CD14-positive monocyte (primary cell): ENCODE data around the gene PDIA2. TPM values are rescaled to one million over a fixed set of nuclear protein-coding genes. Genes with fewer than 3 reads are reported as not detected.

Source experiments
- DNase-seq, 3 donors: peaks; one replicate each; pipeline ENCODE4 v3.0.0-alpha.2; 2011 to 2022
- H2AFZ ChIP-seq: 2 replicates; pipeline ENCODE4 v1.6.0; 2012; ENCODE audit warnings: mild to moderate bottlenecking, low read depth, low read length, inconsistent platforms; ENCODE audit not compliant: insufficient read depth, poor library complexity, severe bottlenecking
- H3K27ac ChIP-seq, 2 donors: 1 replicate in 1 of 2; 2 replicates in 1 of 2; pipeline ENCODE4 v1.5.1; 2012 to 2013; ENCODE audit warnings: low read length in 2 of 2, control low read depth in 1 of 2, inconsistent platforms in 1 of 2, low read depth in 1 of 2, mild to moderate bottlenecking in 1 of 2
- H3K27me3 ChIP-seq, 2 donors: one replicate each; pipeline versions ENCODE4 v1.6.0 to v1.6.1; 2011 to 2013; ENCODE audit warnings: low read length in 2 of 2; ENCODE audit not compliant: control insufficient read depth in 2 of 2, insufficient read depth in 2 of 2
- H3K36me3 ChIP-seq, 2 donors: replicated peaks in 1 of 2; 1 replicate in 1 of 2; 2 replicates in 1 of 2; pipeline versions ENCODE4 v1.5.1 to v1.6.1; 2012 to 2013; ENCODE audit warnings: low read length in 2 of 2, control low read depth in 1 of 2, inconsistent platforms in 1 of 2, mild to moderate bottlenecking in 1 of 2; ENCODE audit not compliant: insufficient read depth in 2 of 2, control insufficient read depth in 1 of 2
- H3K4me1 ChIP-seq, 2 donors: 1 replicate in 1 of 2; 2 replicates in 1 of 2; pipeline versions ENCODE4 v1.5.1 to v1.6.1; 2012 to 2013; ENCODE audit warnings: low read length in 2 of 2, control low read depth in 1 of 2, inconsistent platforms in 1 of 2, mild to moderate bottlenecking in 1 of 2, moderate library complexity in 1 of 2; ENCODE audit not compliant: insufficient read depth in 2 of 2, control insufficient read depth in 1 of 2
- H3K4me2 ChIP-seq: replicated peaks from 2 replicates; pipeline ENCODE3; 2012; ENCODE audit warnings: low read length, moderate library complexity, mild to moderate bottlenecking; ENCODE audit not compliant: poor library complexity, severe bottlenecking; ENCODE audit errors: extremely low read depth
- H3K4me3 ChIP-seq, 3 experiments: fragments of 200-600 bp in 1 of 3; sonication (generic) in 1 of 3; replicated peaks in 1 of 3; 1 replicate in 2 of 3; 2 replicates in 1 of 3; pipeline ENCODE4 v1.5.1; 2011 to 2013; ENCODE audit warnings: low read length in 3 of 3, mild to moderate bottlenecking in 3 of 3, control low read depth in 2 of 3, low read depth in 2 of 3, inconsistent platforms in 1 of 3, moderate library complexity in 1 of 3
- H3K79me2 ChIP-seq: 2 replicates; pipeline ENCODE4 v1.6.0; 2012; ENCODE audit warnings: mild to moderate bottlenecking, control low read depth, inconsistent platforms, low read length, moderate library complexity; ENCODE audit not compliant: insufficient read depth
- H3K9ac ChIP-seq: 2 replicates; pipeline ENCODE4 v1.6.0; 2017; ENCODE audit warnings: low read length, mild to moderate bottlenecking; ENCODE audit not compliant: insufficient read depth, poor library complexity, severe bottlenecking
- H3K9me3 ChIP-seq, 2 donors: replicated peaks in 1 of 2; 1 replicate in 1 of 2; 2 replicates in 1 of 2; pipeline versions ENCODE4 v1.5.1 to v1.6.1; 2012 to 2013; ENCODE audit warnings: low read length in 2 of 2, control low read depth in 1 of 2; ENCODE audit not compliant: control insufficient read depth in 1 of 2, insufficient read depth in 1 of 2
- H4K20me1 ChIP-seq: 2 replicates; pipeline ENCODE4 v1.6.0; 2012; ENCODE audit warnings: mild to moderate bottlenecking, low read length, control low read depth, moderate library complexity; ENCODE audit not compliant: insufficient read depth
- H3K27ac Mint-ChIP-seq, 7 donors: one replicate each; pipeline ENCODE4 v1.8.0; 2020; ENCODE audit warnings: mild to moderate bottlenecking in 7 of 7, mixed read lengths in 7 of 7, moderate library complexity in 6 of 7, inconsistent platforms in 2 of 7
- H3K27me3 Mint-ChIP-seq, 3 donors: one replicate each; pipeline ENCODE4 v1.8.0; 2021 to 2022; ENCODE audit warnings: low read depth in 3 of 3, mild to moderate bottlenecking in 3 of 3, mixed read lengths in 3 of 3, moderate library complexity in 3 of 3, inconsistent platforms in 1 of 3
- H3K36me3 Mint-ChIP-seq, 2 donors: one replicate each; pipeline ENCODE4 v1.8.0; 2020; ENCODE audit warnings: mixed read lengths in 2 of 2, inconsistent platforms in 1 of 2, mild to moderate bottlenecking in 1 of 2
- H3K4me1 Mint-ChIP-seq: one replicate; pipeline ENCODE4 v1.8.0; 2020; ENCODE audit warnings: mild to moderate bottlenecking, mixed read lengths
- H3K4me3 Mint-ChIP-seq, 2 donors: one replicate each; pipeline ENCODE4 v1.8.0; 2020; ENCODE audit warnings: mild to moderate bottlenecking in 2 of 2, mixed read lengths in 2 of 2, moderate library complexity in 1 of 2
- H3K9me3 Mint-ChIP-seq, 7 donors: one replicate each; pipeline ENCODE4 v1.8.0; 2020 to 2022; ENCODE audit warnings: mixed read lengths in 7 of 7, mild to moderate bottlenecking in 6 of 7, moderate library complexity in 6 of 7, inconsistent platforms in 2 of 7
- CTCF ChIP-seq: fragments of 200-600 bp; IDR thresholded peaks from one replicate; pipeline ENCODE4 v1.8.0; 2022; ENCODE audit warnings: antibody characterized with exemption, mild to moderate bottlenecking
- WGBS: methylation state at CpG from one replicate; pipeline ENCODE4 v1.1.5; 2013; ENCODE audit warnings: missing lambda C conversion rate; ENCODE audit not compliant: insufficient coverage; 5-methylcytosine and 5-hydroxymethylcytosine counted together
- intact Hi-C, 2 donors: fragments of 100-400 bp; cut with micrococcal nuclease; formaldehyde crosslinking; loops; one replicate each; pipeline versions ENCODE4 v1.15.0 to v1.15.1; 2023
- polyA plus RNA-seq, 3 donors: library from polyadenylated mRNA; depleted of rRNA in 1 of 3; unstranded in 2 of 3; stranded (reverse) in 1 of 3; fragments of 300-500 nt in 2 of 3; fragments of >200 nt in 1 of 3; fragmentation: Illumina TruSeq in 2 of 3; gene quantifications; 1 replicate in 2 of 3; 2 replicates in 1 of 3; pipeline ENCODE4 v1.2.3, GENCODE V29; 2012 to 2021

PDIA2 gene
- polyA plus RNA-seq, 3 donors = not detected

GRCh38 chr16:268141-269053 is 14.6 kb upstream of the PDIA2 start:
- H3K4me3 ChIP-seq = no peak overlapping the region
- peaks cover 0 to 2% (median 0%) of the 10 kb centered on the region in 7 donors for H3K9me3 Mint-ChIP-seq
- H4K20me1 ChIP-seq = no peaks in the 10 kb centered on the region
- intact Hi-C loops = no loop called here
- H3K4me1 Mint-ChIP-seq = no peaks in the 10 kb centered on the region
- H3K27me3 Mint-ChIP-seq = peaks cover 1 to 8% (median 3%) of the 10 kb centered on the region in 3 donors
- no peak overlapping the region for H3K4me2 ChIP-seq
- H3K9me3 ChIP-seq = no peaks in the 10 kb centered on the region
- DNase-seq = no peak
- H3K36me3 ChIP-seq = peaks cover 14 to 17% of the 10 kb centered on the region in 2 donors
- peak overlapping the region in 1 of 7 donors; percentile 39 for H3K27ac Mint-ChIP-seq
- TF ChIP-seq CTCF = no peak
- peaks cover 11 to 17% of the 10 kb centered on the region in 2 donors for H3K36me3 Mint-ChIP-seq
- H3K27me3 ChIP-seq = no peaks in the 10 kb centered on the region
- H3K4me1 ChIP-seq = no peaks in the 10 kb centered on the region
- H2AFZ ChIP-seq = no peak overlapping the region
- H3K4me3 Mint-ChIP-seq = no peak overlapping the region
- H3K79me2 ChIP-seq = no peaks in the 10 kb centered on the region
- H3K27ac ChIP-seq = no peak overlapping the region
- 90% methylated on average over 32 of the region's 40 CpGs for WGBS
- H3K9ac ChIP-seq = no peak overlapping the region

- Mint-ChIP-seq H3K36me3 (peaks cover 4 to 9% of the 10 kb centered on the region in 2 donors), H3K27me3 (peaks cover 1 to 12% (median 6%) of the 10 kb centered on the region in 3 donors), H3K27ac (no peak overlapping the region), H3K4me1 (no peaks in the 10 kb centered on the region), H3K4me3 (no peak overlapping the region), H3K9me3 (peaks cover 0 to 2% (median 0%) of the 10 kb centered on the region in 7 donors)
- Histone ChIP-seq H3K36me3 (peaks cover 10 to 11% of the 10 kb centered on the region in 2 donors), H3K4me3 (no peak overlapping the region), H3K9ac (no peak overlapping the region), H3K9me3 (no peaks in the 10 kb centered on the region), H3K27ac (no peak overlapping the region), H3K4me2 (no peak overlapping the region), H2AFZ (no peak overlapping the region), H3K4me1 (no peaks in the 10 kb centered on the region), H3K79me2 (no peaks in the 10 kb centered on the region), H3K27me3 (peaks cover 0 to 3% of the 10 kb centered on the region in 2 donors), H4K20me1 (no peaks in the 10 kb centered on the region)
- 95% methylated on average over 18 of the region's 24 CpGs for WGBS
- TF ChIP-seq CTCF = no peak
- intact Hi-C loops = no loop called here
- DNase-seq = no peak
Measured at GRCh38 chr16:269061-269796, 13.7 kb upstream of the PDIA2 start.
